SK-N-MC (cell line): Measurements from ENCODE around the gene LAT.

Source experiments
- EZH2 ChIP-seq: fragments of 200-600 bp; sonication (generic); IDR thresholded peaks from one replicate; pipeline ENCODE4 v1.6.1; 2017; ENCODE audit warnings: antibody characterized with exemption
- POLR2AphosphoS5 ChIP-seq: IDR thresholded peaks from 2 replicates; pipeline ENCODE4 v1.6.1; 2012; ENCODE audit warnings: mild to moderate bottlenecking, low read depth, low read length, borderline replicate concordance

DNA sequence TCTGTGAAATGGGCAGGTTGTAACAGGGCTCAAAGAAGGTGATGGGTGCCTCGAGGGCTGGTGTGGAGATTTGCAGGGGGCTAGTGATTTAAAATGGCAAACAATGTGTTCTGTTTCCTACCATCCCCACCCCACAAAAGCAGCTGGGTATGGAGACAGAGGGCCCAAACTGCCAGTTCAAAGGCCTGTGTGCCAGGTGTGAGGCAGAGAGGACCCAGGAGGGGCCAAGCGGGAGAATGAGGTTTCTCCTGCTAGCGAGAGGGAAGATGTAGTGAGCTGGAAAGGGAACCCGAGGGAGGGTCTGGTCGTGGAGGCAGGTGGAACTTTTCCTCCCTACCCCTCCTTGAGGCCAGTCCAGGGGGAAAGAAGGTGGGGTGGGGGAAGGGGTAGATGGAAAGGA is 39.4 kb downstream of the LAT start:
- no peak for TF ChIP-seq POLR2AphosphoS5
- TF ChIP-seq EZH2: no peak
